HepG2 (cell line): Measurements from ENCODE around the gene PRR35. TPM values are rescaled to one million over a fixed set of nuclear protein-coding genes. Genes with fewer than 3 reads are reported as not detected.
A peak's percentile ranks its signal among the peaks of the same experiment; 100 is the strongest.

Experiments
- CBFB ChIP-seq: sonication (generic); formaldehyde crosslinking; IDR thresholded peaks from 2 replicates; pipeline ENCODE4 v1.4.0; 2020; ENCODE audit warnings: missing genetic modification reagents
- CHD4 ChIP-seq: fragments of 200-600 bp; sonication (generic); IDR thresholded peaks from 2 replicates; pipeline ENCODE4 v1.7.0; 2017; ENCODE audit warnings: mild to moderate bottlenecking, low read length, borderline replicate concordance
- CREM ChIP-seq, 2 experiments: sonication (generic) in 1 of 2; formaldehyde crosslinking in 1 of 2; IDR thresholded peaks; 2 replicates each; pipeline versions ENCODE4 v1.4.0 to v1.6.1; 2016 to 2020; ENCODE audit warnings: antibody characterized with exemption in 1 of 2, mild to moderate bottlenecking in 1 of 2, missing genetic modification reagents in 1 of 2
- JUN ChIP-seq: sonication (generic); formaldehyde crosslinking; IDR thresholded peaks from 2 replicates; pipeline ENCODE4 v1.4.0; 2020; ENCODE audit warnings: mild to moderate bottlenecking, missing genetic modification reagents
- LCORL ChIP-seq, 2 experiments: fragments of 450-650 bp in 1 of 2; sonication (generic) in 1 of 2; formaldehyde crosslinking in 1 of 2; IDR thresholded peaks; 2 replicates each; pipeline versions ENCODE4 v1.5.0 to v1.6.1; 2017 to 2020; ENCODE audit warnings: antibody characterized with exemption in 1 of 2, missing genetic modification reagents in 1 of 2
- LRRFIP1 ChIP-seq: sonication (generic); formaldehyde crosslinking; conservative IDR thresholded peaks from 2 replicates; pipeline ENCODE4 v1.4.0; 2020; ENCODE audit warnings: missing genetic modification reagents
- PATZ1 ChIP-seq: sonication (generic); formaldehyde crosslinking; IDR thresholded peaks from 2 replicates; pipeline ENCODE4 v1.4.0; 2020; ENCODE audit warnings: missing genetic modification reagents
- POLR2G ChIP-seq: fragments of 200-400 bp; formaldehyde crosslinking; IDR thresholded peaks from 2 replicates; pipeline ENCODE4 v1.6.1; 2018; ENCODE audit warnings: mild to moderate bottlenecking, low read depth, low read length, moderate library complexity
- SAFB2 ChIP-seq: sonication (generic); formaldehyde crosslinking; IDR thresholded peaks from 2 replicates; pipeline ENCODE4 v1.5.1; 2020; ENCODE audit warnings: missing genetic modification reagents, low read depth, mild to moderate bottlenecking, borderline replicate concordance
- SNRNP70 ChIP-seq: fragments of 200-400 bp; formaldehyde crosslinking; IDR thresholded peaks from 2 replicates; pipeline ENCODE4 v1.6.1; 2017; ENCODE audit warnings: mild to moderate bottlenecking, low read depth, low read length, moderate library complexity
- ZBTB14 ChIP-seq: sonication (generic); formaldehyde crosslinking; IDR thresholded peaks from 2 replicates; pipeline ENCODE4 v1.4.0; 2020; ENCODE audit warnings: missing genetic modification reagents
- ZC3H4 ChIP-seq: sonication (generic); formaldehyde crosslinking; IDR thresholded peaks from 2 replicates; pipeline ENCODE4 v1.4.0; 2020; ENCODE audit warnings: missing genetic modification reagents, borderline replicate concordance
- ZFP36L2 ChIP-seq: sonication (generic); formaldehyde crosslinking; IDR thresholded peaks from 2 replicates; pipeline ENCODE4 v1.4.0; 2020; ENCODE audit warnings: missing genetic modification reagents
- ZHX2 ChIP-seq, 2 experiments: sonication (generic) in 1 of 2; formaldehyde crosslinking in 1 of 2; IDR thresholded peaks; 2 replicates each; pipeline versions ENCODE4 v1.6.1 to v1.9.0; 2014 to 2022; ENCODE audit warnings: antibody characterized with exemption in 1 of 2, borderline replicate concordance in 1 of 2, inconsistent platforms in 1 of 2, low read depth in 1 of 2, missing genetic modification reagents in 1 of 2
- ZSCAN25 ChIP-seq: sonication (generic); formaldehyde crosslinking; IDR thresholded peaks from 2 replicates; pipeline ENCODE4 v1.8.0; 2022; ENCODE audit warnings: mild to moderate bottlenecking, missing genetic modification reagents
- polyA plus RNA-seq, 8 experiments: library from polyadenylated mRNA; depleted of rRNA in 3 of 8; stranded (reverse) in 7 of 8; unstranded in 1 of 8; fragments of >200 nt; fragmentation: Illumina TruSeq in 4 of 8; extraction: Trizol in 4 of 8; gene quantifications; 2 replicates each; pipeline versions ENCODE4 v1.2.1 to v1.2.3, GENCODE V29; 2011 to 2016; ENCODE audit warnings: low read depth in 4 of 8, missing spikeins in 1 of 8, mixed read lengths in 1 of 8; ENCODE audit not compliant: insufficient read depth in 1 of 8
- total RNA-seq, 5 experiments: library from RNA; depleted of rRNA; stranded (reverse); fragments of >200 nt; fragmentation: Illumina TruSeq; extraction: Trizol; gene quantifications; 2 replicates each; pipeline ENCODE4 v1.2.3, GENCODE V29; 2016; ENCODE audit warnings: low read depth in 1 of 5

PRR35 gene
- total and polyA plus RNA-seq, 2 of the 13 experiments (the other 11 are each of a cell fraction or from before 2014, with no cell fraction given): 0.07 to 0.16 TPM

- TF ChIP-seq LRRFIP1 (CRISPR knock-in tag) (no peak), CBFB (no peak), CHD4 (no peak), CREM (IDR thresholded peaks at IDR 0.05) (no peak), CREM (CRISPR knock-in tag; IDR thresholded peaks at IDR 0.05) (no peak), ZHX2 (IDR thresholded peaks at IDR 0.05; ENCODE audit: low read depth) (no peak), ZHX2 (CRISPR knock-in tag; IDR thresholded peaks at IDR 0.05; ENCODE audit: borderline replicate concordance) (no peak), POLR2G (peak; percentile 39), JUN (CRISPR knock-in tag) (no peak), ZBTB14 (CRISPR knock-in tag) (no peak), LCORL (IDR thresholded peaks at IDR 0.05) (no peak), LCORL (CRISPR knock-in tag; IDR thresholded peaks at IDR 0.05) (no peak), SAFB2 (peak; percentile 44; the same call in 1 of the 2 replicates), ZFP36L2 (CRISPR knock-in tag) (no peak), ZC3H4 (CRISPR knock-in tag) (peak; percentile 68; the same call in 1 of the 2 replicates), PATZ1 (CRISPR knock-in tag) (no peak), ZSCAN25 (CRISPR knock-in tag) (no peak), SNRNP70 (no peak)
These were observed 26.7 kb downstream of the PRR35 start (continued) for GRCh38 chr16:586645-587590.
